Left ventricle myocardium inferior (tissue), 1 donor: ENCODE data around the gene DLG2. TPM values are rescaled to one million over a fixed set of nuclear protein-coding genes. Genes with fewer than 3 reads are reported as not detected.

Experiments used
- DNase-seq: peaks from one replicate; pipeline ENCODE4 v3.0.0-alpha.2; 2020
- H3K27ac ChIP-seq: fragments of 200-600 bp; replicated peaks from 2 replicates; pipeline ENCODE4 v1.8.0; 2021
- H3K27me3 ChIP-seq: fragments of 200-600 bp; 2 replicates; pipeline ENCODE4 v1.8.0; 2021; ENCODE audit warnings: low read depth
- H3K36me3 ChIP-seq: fragments of 200-600 bp; 2 replicates; pipeline ENCODE4 v1.8.0; 2021
- H3K4me1 ChIP-seq: fragments of 200-600 bp; 2 replicates; pipeline ENCODE4 v1.8.0; 2021
- H3K4me3 ChIP-seq: fragments of 200-600 bp; 2 replicates; pipeline ENCODE4 v1.8.0; 2021; ENCODE audit warnings: mild to moderate bottlenecking, moderate library complexity
- H3K9me3 ChIP-seq: fragments of 200-600 bp; replicated peaks from 2 replicates; pipeline ENCODE4 v1.8.0; 2021
- intact Hi-C: fragments of 100-400 bp; cut with micrococcal nuclease; formaldehyde crosslinking; loops from one replicate; pipeline ENCODE4 v1.11.0; 2022
- total RNA-seq: library from RNA; stranded (reverse); fragmentation: NEBNext Ultra II Directional; extraction: Animal tissue kit (Norgen Biotek cat#: 25700); gene quantifications from one replicate; pipeline ENCODE4 v1.2.1, GENCODE V29; 2021
- TF ChIP-seq, protein P1 (sequence below): fragments of 200-600 bp; IDR thresholded peaks from 2 replicates; pipeline ENCODE4 v1.8.0; 2021; ENCODE audit warnings: antibody characterized with exemption, mild to moderate bottlenecking, borderline replicate concordance
- donor health status: DM: no; HTN: yes; CAD: no; lungs with severe emphysema.

Gene DLG2
- total RNA-seq, 1 donor from 2014 or later = 6.5 TPM

DNA sequence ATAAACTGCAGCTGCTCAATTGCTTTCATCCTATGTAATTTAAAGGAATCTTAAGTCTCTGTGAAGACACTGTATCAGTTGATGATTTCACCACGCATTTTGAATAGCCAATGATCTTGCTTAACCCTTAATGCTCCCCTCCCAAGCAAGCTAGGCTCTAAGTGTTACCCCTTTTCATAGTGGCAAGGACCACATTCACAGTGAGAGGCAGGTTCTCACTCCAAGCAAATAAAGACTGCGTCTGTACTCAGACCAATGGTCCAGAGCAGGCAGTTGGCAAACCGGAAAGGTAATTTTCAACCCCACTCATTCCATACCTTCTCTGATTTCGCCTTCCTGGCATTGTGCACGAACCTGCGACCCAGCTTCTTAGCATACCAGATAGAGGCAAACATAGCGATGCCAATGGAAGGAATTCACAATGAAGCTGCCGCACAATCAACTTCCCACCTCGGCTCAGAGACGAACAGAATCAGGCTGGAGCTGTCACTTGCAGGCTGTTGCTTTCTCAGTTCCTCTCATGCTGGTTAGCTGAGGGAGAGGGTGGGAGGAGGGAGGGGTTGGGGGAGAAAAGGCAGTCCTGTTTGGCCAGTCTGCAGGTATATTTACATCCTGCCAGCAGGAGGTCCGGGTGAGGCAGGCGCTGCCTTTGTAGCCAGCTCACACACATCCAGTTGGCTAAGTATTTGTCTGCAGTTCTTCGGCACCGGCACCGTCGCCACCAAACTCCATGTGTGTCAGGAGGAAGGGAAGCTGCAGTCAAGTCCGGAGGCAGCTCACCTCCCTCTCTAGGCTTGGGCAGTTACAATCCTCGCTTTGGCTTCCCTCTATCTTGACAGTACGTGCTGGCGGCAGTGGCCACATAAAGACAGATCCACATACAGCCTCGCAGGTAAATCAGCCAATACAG lies 1189.8 kb downstream of the DLG2 start:
- Histone ChIP-seq H3K27ac (no peak overlapping the region), H3K27me3 (no peaks in the 10 kb centered on the region), H3K4me3 (peak overlapping the region; percentile 36), H3K9me3 (peaks cover 9% of the 10 kb centered on the region), H3K36me3 (no peaks in the 10 kb centered on the region), H3K4me1 (peaks cover 14% of the 10 kb centered on the region)
- TF ChIP-seq, protein P1, sequence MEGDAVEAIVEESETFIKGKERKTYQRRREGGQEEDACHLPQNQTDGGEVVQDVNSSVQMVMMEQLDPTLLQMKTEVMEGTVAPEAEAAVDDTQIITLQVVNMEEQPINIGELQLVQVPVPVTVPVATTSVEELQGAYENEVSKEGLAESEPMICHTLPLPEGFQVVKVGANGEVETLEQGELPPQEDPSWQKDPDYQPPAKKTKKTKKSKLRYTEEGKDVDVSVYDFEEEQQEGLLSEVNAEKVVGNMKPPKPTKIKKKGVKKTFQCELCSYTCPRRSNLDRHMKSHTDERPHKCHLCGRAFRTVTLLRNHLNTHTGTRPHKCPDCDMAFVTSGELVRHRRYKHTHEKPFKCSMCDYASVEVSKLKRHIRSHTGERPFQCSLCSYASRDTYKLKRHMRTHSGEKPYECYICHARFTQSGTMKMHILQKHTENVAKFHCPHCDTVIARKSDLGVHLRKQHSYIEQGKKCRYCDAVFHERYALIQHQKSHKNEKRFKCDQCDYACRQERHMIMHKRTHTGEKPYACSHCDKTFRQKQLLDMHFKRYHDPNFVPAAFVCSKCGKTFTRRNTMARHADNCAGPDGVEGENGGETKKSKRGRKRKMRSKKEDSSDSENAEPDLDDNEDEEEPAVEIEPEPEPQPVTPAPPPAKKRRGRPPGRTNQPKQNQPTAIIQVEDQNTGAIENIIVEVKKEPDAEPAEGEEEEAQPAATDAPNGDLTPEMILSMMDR = no peak
- intact Hi-C loops = no loop called here
- DNase-seq = no peak

DNA sequence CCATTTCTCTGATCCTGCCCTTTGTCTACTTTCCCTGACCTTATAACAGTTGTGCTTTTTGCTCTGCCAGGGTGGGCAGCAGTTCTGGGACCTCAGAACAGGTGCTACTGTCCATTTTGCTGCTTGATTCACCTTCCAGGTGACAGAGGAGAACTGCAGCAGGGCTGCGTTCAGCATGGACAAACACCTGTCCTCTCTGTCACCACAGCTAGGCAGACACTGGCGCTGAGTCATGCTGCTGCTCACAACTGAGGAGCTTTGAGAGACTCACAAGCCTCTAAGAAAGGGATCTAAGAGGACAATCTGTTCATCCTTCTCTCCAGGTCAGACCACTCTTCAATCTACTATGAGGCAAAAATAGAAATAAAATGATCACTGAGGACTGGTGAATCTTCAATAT lies 1196.5 kb downstream of the DLG2 start:
- no peak overlapping the region for H3K4me3 ChIP-seq
- H3K27ac ChIP-seq = no peak overlapping the region
- DNase-seq = no peak
- TF ChIP-seq, protein P1 = no peak
- no peaks in the 10 kb centered on the region for H3K4me1 ChIP-seq
- intact Hi-C loops = no loop called here
- H3K27me3 ChIP-seq = no peaks in the 10 kb centered on the region
- no peaks in the 10 kb centered on the region for H3K9me3 ChIP-seq
- H3K36me3 ChIP-seq = no peaks in the 10 kb centered on the region

DNA sequence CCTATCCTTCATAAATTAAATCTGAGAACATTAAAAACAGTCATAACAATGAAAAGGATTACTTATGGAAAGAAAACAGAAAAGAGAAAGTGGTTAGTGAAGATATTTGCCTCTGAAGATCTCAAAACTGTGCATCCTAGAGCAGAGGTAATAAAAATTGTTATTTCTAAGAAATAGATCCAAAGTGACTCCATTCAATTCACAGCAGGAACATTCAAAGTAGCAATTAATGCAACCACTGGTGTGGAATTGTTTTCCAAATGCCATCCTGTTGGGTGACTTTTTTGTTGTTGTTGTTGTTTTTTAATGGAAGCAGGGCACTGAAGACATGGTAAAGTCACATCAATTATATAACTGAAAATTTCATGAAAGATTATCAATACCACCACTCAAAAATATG lies 1201.5 kb downstream of the DLG2 start:
- TF ChIP-seq, protein P1 = no peak
- H3K4me3 ChIP-seq = no peak overlapping the region
- H3K9me3 ChIP-seq = no peaks in the 10 kb centered on the region
- no peaks in the 10 kb centered on the region for H3K27me3 ChIP-seq
- intact Hi-C loops = no loop called here
- H3K27ac ChIP-seq = no peak overlapping the region
- no peaks in the 10 kb centered on the region for H3K36me3 ChIP-seq
- DNase-seq = no peak
- no peaks in the 10 kb centered on the region for H3K4me1 ChIP-seq

DNA sequence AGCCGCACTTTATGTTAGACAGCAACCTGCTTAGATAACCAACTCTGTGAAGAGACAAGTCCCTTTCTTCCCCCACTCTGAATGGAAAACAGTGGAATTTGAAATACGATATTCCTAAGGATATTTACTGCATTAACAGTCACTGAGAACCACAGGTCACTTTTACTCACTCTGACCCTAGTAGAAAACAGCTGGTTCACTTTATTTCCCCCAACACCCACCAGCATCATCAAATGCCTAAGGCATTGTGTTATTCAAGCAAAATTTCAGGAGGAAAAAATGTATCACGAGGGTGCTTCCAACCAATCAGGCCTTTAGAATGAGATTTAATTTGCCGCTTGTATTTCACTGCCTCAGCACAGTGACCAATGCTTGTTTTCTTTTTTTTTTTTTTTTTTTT lies 1206.9 kb downstream of the DLG2 start:
- intact Hi-C loops = no loop called here
- no peaks in the 10 kb centered on the region for H3K4me1 ChIP-seq
- DNase-seq = no peak
- H3K27me3 ChIP-seq = no peaks in the 10 kb centered on the region
- H3K4me3 ChIP-seq = no peak overlapping the region
- H3K36me3 ChIP-seq = no peaks in the 10 kb centered on the region
- H3K27ac ChIP-seq = no peak overlapping the region
- H3K9me3 ChIP-seq = no peaks in the 10 kb centered on the region
- TF ChIP-seq, protein P1 = no peak

DNA sequence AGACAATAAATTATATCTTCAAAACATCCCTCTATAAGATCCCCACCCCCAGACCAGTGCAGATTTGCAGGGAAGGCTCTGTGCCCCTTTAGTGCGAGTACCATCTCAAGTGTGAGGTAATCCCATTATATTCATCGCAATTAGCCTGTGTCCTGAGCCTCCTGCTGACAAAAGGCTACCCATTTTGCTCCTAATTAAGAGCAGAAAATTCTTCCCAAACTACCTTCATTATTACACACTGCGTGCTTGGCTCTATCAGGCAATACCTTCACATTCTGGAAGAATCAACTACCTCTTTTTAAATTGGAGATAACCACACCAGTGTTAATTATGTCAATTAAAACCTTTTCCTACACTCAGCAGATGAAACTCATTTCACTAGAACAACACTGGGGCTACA lies 1207.5 kb downstream of the DLG2 start:
- intact Hi-C loops = no loop called here
- DNase-seq = no peak
- Histone ChIP-seq H3K4me3 (no peak overlapping the region), H3K4me1 (no peaks in the 10 kb centered on the region), H3K36me3 (no peaks in the 10 kb centered on the region), H3K27me3 (no peaks in the 10 kb centered on the region), H3K9me3 (no peaks in the 10 kb centered on the region), H3K27ac (no peak overlapping the region)
- TF ChIP-seq, protein P1 = no peak
